HepG2 (cell line): Measurements from ENCODE around the gene IQGAP2. TPM values are rescaled to one million over a fixed set of nuclear protein-coding genes. Genes with fewer than 3 reads are reported as not detected.

Experiments
- BRD4 ChIP-seq: sonication (generic); formaldehyde crosslinking; IDR thresholded peaks from 2 replicates; pipeline ENCODE4 v1.4.0; 2020; ENCODE audit warnings: missing genetic modification reagents
- FOXK2 ChIP-seq: fragments of 450-650 bp; IDR thresholded peaks from 2 replicates; pipeline ENCODE4 v1.6.1; 2016
- HOXA5 ChIP-seq: sonication (generic); formaldehyde crosslinking; IDR thresholded peaks from 2 replicates; pipeline ENCODE4 v1.4.0; 2020; ENCODE audit warnings: missing genetic modification reagents
- KLF6 ChIP-seq: IDR thresholded peaks from 2 replicates; pipeline ENCODE4 v1.8.0; 2016; ENCODE audit warnings: missing biosample characterization, missing genetic modification reagents
- NKX3-1 ChIP-seq: sonication (generic); formaldehyde crosslinking; IDR thresholded peaks from 2 replicates; pipeline ENCODE4 v1.5.0; 2020; ENCODE audit warnings: missing genetic modification reagents
- RFX1 ChIP-seq: fragments of 450-650 bp; IDR thresholded peaks from 2 replicates; pipeline ENCODE4 v1.6.1; 2017
- SMARCC2 ChIP-seq: fragments of 450-650 bp; IDR thresholded peaks from 2 replicates; pipeline ENCODE4 v1.6.1; 2017; ENCODE audit warnings: antibody characterized with exemption, mild to moderate bottlenecking
- ZNF136 ChIP-seq: sonication (generic); formaldehyde crosslinking; IDR thresholded peaks from 2 replicates; pipeline ENCODE4 v1.8.1; 2022; ENCODE audit warnings: low read depth, mild to moderate bottlenecking, moderate library complexity, missing genetic modification reagents
- ZNF549 ChIP-seq: sonication (generic); formaldehyde crosslinking; IDR thresholded peaks from 2 replicates; pipeline ENCODE4 v1.5.0; 2020; ENCODE audit warnings: missing genetic modification reagents
- ZNF569 ChIP-seq: sonication (generic); formaldehyde crosslinking; IDR thresholded peaks from 2 replicates; pipeline ENCODE4 v1.5.0; 2020; ENCODE audit warnings: mild to moderate bottlenecking, missing genetic modification reagents, moderate library complexity, borderline replicate concordance
- polyA plus RNA-seq, 8 experiments: library from polyadenylated mRNA; depleted of rRNA in 3 of 8; stranded (reverse) in 7 of 8; unstranded in 1 of 8; fragments of >200 nt; fragmentation: Illumina TruSeq in 4 of 8; extraction: Trizol in 4 of 8; gene quantifications; 2 replicates each; pipeline versions ENCODE4 v1.2.1 to v1.2.3, GENCODE V29; 2011 to 2016; ENCODE audit warnings: low read depth in 4 of 8, missing spikeins in 1 of 8, mixed read lengths in 1 of 8; ENCODE audit not compliant: insufficient read depth in 1 of 8
- total RNA-seq, 5 experiments: library from RNA; depleted of rRNA; stranded (reverse); fragments of >200 nt; fragmentation: Illumina TruSeq; extraction: Trizol; gene quantifications; 2 replicates each; pipeline ENCODE4 v1.2.3, GENCODE V29; 2016; ENCODE audit warnings: low read depth in 1 of 5
- TF ChIP-seq, protein P1 (sequence below): sonication (generic); formaldehyde crosslinking; IDR thresholded peaks from 2 replicates; pipeline ENCODE4 v1.4.0; 2020; ENCODE audit warnings: mild to moderate bottlenecking, missing genetic modification reagents
- TF ChIP-seq, protein P2 (sequence below): sonication (generic); formaldehyde crosslinking; IDR thresholded peaks from 2 replicates; pipeline ENCODE4 v1.4.0; 2020; ENCODE audit warnings: missing genetic modification reagents, borderline replicate concordance
- TF ChIP-seq, protein P3 (sequence below): sonication (generic); formaldehyde crosslinking; IDR thresholded peaks from 2 replicates; pipeline ENCODE4 v1.4.0; 2020; ENCODE audit warnings: missing genetic modification reagents
- TF ChIP-seq, protein P4 (sequence below): sonication (generic); formaldehyde crosslinking; IDR thresholded peaks from 2 replicates; pipeline ENCODE4 v1.5.0; 2020; ENCODE audit warnings: mild to moderate bottlenecking, missing genetic modification reagents
- TF ChIP-seq, protein P5 (sequence below): sonication (generic); formaldehyde crosslinking; IDR thresholded peaks from 2 replicates; pipeline ENCODE4 v1.9.0; 2022; ENCODE audit warnings: missing genetic modification reagents, mild to moderate bottlenecking, borderline replicate concordance
- TF ChIP-seq, protein P6 (sequence below): sonication (generic); formaldehyde crosslinking; IDR thresholded peaks from 2 replicates; pipeline ENCODE4 v1.4.0; 2020; ENCODE audit warnings: missing genetic modification reagents, borderline replicate concordance

Gene IQGAP2
- total and polyA plus RNA-seq, 2 of the 13 experiments (the other 11 are each of a cell fraction or from before 2014, with no cell fraction given) = 35.2 to 83.3 TPM

DNA sequence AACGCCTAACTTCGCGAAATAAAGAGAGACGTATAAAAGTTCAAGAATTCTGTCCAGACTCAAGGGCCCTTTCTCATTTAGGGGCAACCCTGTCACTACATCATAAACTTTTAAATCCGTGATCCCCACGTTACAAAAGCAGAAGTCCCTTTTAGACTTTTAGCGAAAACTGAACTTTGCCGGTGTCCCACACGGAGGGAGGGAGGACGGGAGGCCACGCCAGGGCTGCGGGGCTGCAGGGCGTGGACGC, 312.3 kb downstream of the IQGAP2 start (continued):
- TF ChIP-seq, protein P1, sequence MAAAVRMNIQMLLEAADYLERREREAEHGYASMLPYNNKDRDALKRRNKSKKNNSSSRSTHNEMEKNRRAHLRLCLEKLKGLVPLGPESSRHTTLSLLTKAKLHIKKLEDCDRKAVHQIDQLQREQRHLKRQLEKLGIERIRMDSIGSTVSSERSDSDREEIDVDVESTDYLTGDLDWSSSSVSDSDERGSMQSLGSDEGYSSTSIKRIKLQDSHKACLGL (CRISPR knock-in tag) = no peak
- no peak for TF ChIP-seq SMARCC2
- TF ChIP-seq, protein P2, sequence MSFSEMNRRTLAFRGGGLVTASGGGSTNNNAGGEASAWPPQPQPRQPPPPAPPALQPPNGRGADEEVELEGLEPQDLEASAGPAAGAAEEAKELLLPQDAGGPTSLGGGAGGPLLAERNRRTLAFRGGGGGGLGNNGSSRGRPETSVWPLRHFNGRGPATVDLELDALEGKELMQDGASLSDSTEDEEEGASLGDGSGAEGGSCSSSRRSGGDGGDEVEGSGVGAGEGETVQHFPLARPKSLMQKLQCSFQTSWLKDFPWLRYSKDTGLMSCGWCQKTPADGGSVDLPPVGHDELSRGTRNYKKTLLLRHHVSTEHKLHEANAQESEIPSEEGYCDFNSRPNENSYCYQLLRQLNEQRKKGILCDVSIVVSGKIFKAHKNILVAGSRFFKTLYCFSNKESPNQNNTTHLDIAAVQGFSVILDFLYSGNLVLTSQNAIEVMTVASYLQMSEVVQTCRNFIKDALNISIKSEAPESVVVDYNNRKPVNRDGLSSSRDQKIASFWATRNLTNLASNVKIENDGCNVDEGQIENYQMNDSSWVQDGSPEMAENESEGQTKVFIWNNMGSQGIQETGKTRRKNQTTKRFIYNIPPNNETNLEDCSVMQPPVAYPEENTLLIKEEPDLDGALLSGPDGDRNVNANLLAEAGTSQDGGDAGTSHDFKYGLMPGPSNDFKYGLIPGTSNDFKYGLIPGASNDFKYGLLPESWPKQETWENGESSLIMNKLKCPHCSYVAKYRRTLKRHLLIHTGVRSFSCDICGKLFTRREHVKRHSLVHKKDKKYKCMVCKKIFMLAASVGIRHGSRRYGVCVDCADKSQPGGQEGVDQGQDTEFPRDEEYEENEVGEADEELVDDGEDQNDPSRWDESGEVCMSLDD (CRISPR knock-in tag) = peak; percentile 9; the same call in 1 of the 2 replicates
- TF ChIP-seq, protein P3, sequence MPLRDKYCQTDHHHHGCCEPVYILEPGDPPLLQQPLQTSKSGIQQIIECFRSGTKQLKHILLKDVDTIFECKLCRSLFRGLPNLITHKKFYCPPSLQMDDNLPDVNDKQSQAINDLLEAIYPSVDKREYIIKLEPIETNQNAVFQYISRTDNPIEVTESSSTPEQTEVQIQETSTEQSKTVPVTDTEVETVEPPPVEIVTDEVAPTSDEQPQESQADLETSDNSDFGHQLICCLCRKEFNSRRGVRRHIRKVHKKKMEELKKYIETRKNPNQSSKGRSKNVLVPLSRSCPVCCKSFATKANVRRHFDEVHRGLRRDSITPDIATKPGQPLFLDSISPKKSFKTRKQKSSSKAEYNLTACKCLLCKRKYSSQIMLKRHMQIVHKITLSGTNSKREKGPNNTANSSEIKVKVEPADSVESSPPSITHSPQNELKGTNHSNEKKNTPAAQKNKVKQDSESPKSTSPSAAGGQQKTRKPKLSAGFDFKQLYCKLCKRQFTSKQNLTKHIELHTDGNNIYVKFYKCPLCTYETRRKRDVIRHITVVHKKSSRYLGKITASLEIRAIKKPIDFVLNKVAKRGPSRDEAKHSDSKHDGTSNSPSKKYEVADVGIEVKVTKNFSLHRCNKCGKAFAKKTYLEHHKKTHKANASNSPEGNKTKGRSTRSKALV (CRISPR knock-in tag) = no peak
- TF ChIP-seq, protein P4, sequence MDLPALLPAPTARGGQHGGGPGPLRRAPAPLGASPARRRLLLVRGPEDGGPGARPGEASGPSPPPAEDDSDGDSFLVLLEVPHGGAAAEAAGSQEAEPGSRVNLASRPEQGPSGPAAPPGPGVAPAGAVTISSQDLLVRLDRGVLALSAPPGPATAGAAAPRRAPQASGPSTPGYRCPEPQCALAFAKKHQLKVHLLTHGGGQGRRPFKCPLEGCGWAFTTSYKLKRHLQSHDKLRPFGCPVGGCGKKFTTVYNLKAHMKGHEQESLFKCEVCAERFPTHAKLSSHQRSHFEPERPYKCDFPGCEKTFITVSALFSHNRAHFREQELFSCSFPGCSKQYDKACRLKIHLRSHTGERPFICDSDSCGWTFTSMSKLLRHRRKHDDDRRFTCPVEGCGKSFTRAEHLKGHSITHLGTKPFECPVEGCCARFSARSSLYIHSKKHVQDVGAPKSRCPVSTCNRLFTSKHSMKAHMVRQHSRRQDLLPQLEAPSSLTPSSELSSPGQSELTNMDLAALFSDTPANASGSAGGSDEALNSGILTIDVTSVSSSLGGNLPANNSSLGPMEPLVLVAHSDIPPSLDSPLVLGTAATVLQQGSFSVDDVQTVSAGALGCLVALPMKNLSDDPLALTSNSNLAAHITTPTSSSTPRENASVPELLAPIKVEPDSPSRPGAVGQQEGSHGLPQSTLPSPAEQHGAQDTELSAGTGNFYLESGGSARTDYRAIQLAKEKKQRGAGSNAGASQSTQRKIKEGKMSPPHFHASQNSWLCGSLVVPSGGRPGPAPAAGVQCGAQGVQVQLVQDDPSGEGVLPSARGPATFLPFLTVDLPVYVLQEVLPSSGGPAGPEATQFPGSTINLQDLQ (CRISPR knock-in tag) = no peak
- 0 out of 2 replicates have a peak, but pooled peaks have one; percentile 20 for TF ChIP-seq HOXA5 (CRISPR knock-in tag)
- 0 out of 2 replicates have a peak, but pooled peaks have one; percentile 44 for TF ChIP-seq KLF6 (CRISPR knock-in tag)
- TF ChIP-seq BRD4 = no peak
- TF ChIP-seq ZNF136 (CRISPR knock-in tag) = no peak
- no peak for TF ChIP-seq NKX3-1 (CRISPR knock-in tag)
- no peak for TF ChIP-seq RFX1
- TF ChIP-seq, protein P5, sequence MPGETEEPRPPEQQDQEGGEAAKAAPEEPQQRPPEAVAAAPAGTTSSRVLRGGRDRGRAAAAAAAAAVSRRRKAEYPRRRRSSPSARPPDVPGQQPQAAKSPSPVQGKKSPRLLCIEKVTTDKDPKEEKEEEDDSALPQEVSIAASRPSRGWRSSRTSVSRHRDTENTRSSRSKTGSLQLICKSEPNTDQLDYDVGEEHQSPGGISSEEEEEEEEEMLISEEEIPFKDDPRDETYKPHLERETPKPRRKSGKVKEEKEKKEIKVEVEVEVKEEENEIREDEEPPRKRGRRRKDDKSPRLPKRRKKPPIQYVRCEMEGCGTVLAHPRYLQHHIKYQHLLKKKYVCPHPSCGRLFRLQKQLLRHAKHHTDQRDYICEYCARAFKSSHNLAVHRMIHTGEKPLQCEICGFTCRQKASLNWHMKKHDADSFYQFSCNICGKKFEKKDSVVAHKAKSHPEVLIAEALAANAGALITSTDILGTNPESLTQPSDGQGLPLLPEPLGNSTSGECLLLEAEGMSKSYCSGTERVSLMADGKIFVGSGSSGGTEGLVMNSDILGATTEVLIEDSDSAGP (CRISPR knock-in tag) = no peak
- TF ChIP-seq FOXK2 = no peak
- no peak for TF ChIP-seq ZNF549 (CRISPR knock-in tag)
- TF ChIP-seq ZNF569 = no peak
- TF ChIP-seq, protein P6, sequence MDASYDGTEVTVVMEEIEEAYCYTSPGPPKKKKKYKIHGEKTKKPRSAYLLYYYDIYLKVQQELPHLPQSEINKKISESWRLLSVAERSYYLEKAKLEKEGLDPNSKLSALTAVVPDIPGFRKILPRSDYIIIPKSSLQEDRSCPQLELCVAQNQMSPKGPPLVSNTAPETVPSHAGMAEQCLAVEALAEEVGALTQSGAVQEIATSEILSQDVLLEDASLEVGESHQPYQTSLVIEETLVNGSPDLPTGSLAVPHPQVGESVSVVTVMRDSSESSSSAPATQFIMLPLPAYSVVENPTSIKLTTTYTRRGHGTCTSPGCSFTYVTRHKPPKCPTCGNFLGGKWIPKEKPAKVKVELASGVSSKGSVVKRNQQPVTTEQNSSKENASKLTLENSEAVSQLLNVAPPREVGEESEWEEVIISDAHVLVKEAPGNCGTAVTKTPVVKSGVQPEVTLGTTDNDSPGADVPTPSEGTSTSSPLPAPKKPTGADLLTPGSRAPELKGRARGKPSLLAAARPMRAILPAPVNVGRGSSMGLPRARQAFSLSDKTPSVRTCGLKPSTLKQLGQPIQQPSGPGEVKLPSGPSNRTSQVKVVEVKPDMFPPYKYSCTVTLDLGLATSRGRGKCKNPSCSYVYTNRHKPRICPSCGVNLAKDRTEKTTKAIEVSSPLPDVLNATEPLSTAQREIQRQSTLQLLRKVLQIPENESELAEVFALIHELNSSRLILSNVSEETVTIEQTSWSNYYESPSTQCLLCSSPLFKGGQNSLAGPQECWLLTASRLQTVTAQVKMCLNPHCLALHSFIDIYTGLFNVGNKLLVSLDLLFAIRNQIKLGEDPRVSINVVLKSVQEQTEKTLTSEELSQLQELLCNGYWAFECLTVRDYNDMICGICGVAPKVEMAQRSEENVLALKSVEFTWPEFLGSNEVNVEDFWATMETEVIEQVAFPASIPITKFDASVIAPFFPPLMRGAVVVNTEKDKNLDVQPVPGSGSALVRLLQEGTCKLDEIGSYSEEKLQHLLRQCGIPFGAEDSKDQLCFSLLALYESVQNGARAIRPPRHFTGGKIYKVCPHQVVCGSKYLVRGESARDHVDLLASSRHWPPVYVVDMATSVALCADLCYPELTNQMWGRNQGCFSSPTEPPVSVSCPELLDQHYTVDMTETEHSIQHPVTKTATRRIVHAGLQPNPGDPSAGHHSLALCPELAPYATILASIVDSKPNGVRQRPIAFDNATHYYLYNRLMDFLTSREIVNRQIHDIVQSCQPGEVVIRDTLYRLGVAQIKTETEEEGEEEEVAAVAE (CRISPR knock-in tag) = no peak
